NT2/D1 (cell line): ENCODE results near the gene DOK6.

ENCODE experiments used
- YY1 ChIP-seq: IDR thresholded peaks from 2 replicates; pipeline ENCODE4 v1.6.1; 2011; ENCODE audit not compliant: insufficient read length, insufficient read depth
- ZNF274 ChIP-seq: IDR thresholded peaks from 2 replicates; pipeline ENCODE4 v1.6.1; 2011; ENCODE audit warnings: mild to moderate bottlenecking, low read depth, low read length

DNA sequence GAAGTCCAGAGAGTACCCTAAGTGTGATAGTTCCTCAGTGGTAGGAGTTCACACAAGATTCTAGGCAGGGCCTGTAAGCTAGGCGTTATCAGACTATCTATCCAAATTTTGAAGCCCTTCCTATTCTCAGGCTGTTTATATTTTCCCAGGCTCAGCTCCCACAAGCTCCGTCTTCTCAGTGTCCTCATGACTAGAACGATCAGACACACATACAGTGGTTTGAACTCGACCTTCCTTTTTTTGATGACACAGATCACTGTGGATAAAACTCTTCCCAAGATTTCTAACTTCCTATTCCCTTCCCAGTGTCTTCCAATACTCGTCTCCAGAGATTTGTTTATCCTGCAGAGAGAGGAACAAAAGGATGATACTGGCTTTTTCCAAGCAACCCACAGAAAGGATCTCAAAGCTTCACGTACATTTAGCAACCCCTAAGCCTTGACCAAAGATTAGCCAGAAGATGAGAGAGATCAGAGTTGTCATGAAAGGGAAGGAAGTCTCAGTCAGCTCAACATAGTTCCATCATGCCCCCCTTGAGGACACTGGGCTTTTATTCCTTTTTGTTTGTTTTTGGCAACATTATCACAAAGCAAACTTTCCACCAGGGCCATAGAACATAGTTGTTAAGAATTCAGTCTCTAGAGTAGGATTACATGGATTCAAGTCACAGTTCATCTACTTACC is 42.3 kb upstream of the DOK6 start:
- TF ChIP-seq ZNF274 = no peak
- no peak for TF ChIP-seq YY1
